Stimulated activated CD8-positive, alpha-beta memory T cell treated with anti-CD3 and anti-CD28 coated beads, Interleukin-7, amount 100 ng/mL, for 48 hours (primary cell): ENCODE measurements around the gene SBF2.

Source experiments
- DNase-seq, 2 donors: peaks; one replicate each; pipeline ENCODE4 v3.0.0-alpha.2; 2020; ENCODE audit warnings: low read depth in 1 of 2; ENCODE audit errors: extremely low read depth in 1 of 2

SBF2 gene

DNA sequence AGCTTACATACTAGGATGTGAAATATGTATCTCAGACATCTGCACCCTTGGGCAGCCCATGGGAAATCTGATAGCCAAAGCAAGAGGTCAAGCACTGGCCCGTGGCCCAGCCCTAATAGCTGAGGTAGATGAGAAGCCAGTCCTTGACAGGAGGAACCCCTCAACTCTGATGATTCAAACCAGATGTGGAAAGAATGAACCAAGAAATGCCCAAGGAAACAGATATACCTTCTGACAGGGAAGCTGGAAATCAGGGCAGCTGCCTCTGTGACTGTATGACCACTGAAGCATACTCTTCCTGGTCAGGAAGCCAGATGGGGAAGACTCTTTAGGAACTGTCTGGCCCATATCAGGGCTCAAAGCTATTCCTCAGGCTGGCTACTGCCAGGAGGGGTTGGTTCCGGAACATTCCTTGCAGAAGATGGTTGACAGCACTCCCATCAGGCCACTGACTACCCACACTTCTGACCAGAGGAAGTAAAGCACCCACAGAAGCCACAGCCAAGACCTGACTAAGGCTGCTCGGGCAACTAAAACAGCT is 506.0 kb downstream of the SBF2 start:
- no peak for DNase-seq

DNA sequence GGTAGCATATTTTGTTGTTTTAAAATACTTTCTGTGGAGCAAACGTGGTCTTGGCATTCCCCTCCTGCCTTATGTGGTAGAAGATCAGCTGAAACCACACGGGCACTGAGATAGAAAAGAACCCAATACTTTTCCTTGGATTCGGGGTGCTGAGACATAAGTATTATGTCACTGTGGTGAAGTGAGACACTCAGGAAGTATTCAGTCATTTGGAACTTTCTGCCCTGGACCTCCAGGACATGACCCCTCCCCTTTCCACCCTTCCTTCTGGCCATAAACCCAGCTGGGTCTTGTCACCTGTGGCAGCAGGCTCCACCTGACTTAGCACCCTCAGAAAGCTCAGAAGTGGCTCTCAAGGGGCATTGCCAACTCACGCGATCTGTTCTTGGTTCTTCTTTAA is 506.8 kb downstream of the SBF2 start:
- no peak for DNase-seq

DNA sequence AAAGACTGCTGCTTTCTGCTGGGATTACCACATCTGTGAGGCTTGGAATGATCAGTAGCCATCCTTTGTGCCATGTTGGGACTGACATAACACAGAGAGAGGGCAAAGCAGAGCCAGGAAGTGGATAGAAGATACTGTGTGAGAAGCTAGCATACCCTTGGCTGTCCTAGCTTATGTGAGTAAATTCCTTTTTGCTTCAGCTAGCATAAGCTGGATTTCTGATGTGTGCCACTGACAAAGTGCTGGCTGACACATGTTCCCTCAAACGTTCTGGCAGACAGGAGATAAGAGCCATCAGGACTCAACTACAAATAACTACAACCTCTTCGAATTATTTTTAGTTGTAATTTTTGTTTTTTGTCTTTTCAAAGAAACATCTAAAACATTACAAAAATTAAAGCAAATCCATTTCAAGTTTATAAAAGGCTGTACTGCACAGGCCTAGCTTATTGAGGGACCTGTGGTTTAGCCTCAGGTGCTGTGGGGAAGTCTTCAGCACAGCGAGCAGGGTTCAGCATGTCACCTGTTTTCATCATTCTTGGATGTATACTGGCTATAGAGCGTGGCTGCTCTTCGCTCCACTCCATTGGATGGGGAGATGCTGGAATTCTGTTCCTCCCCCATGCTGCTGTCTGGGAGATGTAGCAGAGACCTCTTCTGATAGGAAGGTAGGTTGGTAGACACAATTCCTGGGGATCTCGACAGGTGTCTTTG is 509.3 kb downstream of the SBF2 start:
- DNase-seq, result no peak

DNA sequence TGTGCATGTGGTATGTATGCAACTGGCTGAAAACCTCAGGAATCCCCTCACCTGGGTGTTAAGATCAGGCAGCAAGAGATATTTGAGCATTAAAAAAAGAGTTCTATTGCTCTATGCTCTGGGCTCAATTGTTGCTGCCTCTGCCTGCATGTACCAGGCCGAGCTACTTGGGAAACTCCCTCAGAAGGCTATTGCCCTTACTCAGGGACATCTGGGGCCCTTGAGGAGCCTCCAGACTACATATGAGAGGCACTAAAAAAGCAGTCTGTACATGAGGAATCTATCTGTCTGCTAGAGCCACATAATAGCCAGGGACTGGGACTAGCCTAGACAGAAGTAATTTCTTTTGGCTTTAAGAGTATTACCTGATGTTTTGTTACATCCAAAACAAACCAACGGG is 510.0 kb downstream of the SBF2 start:
- DNase-seq, result no peak

DNA sequence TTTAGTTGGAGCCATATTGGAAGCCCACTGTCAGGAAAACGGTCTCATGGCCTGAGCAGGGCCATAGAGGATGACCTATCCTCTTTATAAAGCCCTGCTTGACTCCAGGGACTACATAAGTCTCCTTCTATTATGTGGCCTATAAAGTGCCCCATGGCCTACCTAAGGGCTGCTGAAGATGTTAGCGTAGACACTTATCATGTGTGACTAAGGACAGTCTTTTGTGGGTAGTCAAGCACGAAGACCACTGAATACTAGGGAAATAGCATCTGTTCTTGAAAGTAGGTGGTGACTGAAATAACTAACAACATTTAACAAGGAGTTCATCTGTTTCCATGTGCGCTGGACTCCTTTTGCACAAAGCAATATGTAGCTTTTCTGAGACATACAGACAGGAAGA is 513.1 kb downstream of the SBF2 start:
- DNase-seq, result no peak

DNA sequence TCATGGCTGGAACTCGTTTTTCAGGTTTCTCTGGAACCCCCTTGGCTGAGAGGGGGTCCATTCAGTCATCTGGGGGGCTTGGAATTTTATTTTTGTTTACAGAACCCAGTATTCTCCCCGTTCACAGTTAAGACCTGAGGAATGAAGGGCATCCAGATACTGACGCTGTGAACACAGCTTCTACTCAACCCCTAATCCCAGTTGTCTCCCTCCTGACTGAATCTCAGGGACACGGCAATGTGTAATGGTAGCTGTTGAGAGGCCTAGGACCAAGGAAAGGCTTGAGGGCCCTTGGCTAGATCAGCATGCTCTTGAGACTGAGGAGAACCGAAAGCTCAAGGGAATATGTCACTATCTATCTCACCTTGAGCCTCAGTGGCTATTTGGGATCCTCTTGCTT is 516.5 kb downstream of the SBF2 start:
- DNase-seq, result no peak

DNA sequence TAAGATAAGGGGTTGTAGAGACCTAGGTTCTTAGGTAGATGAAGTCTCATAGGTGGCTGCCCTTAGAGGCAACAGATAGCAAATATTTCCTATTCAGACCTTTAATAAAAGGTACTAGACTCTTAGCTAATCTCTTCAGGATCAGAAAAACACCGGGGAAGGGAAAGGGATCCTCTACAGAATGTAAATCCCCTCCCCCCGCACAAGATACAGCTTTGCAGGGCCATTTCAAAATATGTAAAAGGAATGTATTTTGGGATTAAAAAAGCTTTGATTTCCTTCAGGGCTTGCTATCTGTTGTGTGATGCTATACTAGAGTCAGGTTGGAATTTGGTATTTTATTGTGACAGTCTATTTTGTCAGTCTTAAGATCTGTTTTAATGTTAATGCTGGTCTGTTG is 517.0 kb downstream of the SBF2 start:
- no peak for DNase-seq

DNA sequence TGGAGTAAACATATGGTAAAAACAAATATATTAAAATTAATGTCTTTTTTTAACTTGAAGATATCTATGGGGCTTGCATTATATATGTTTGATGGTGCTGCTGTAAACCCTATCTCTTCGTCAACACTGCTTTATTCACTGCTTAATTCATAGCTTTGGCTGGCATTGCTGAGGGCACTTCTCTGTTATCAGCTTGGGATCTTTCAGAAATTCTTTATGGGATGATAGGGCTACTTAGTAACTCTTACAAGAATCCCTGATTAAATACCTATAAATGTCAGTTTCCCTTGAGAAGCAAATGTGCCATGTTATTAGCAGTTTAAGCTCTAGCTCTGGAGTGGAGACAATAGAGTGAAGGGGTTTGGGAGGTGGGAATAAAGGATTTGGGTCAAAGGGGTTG is 517.8 kb downstream of the SBF2 start:
- no peak for DNase-seq

DNA sequence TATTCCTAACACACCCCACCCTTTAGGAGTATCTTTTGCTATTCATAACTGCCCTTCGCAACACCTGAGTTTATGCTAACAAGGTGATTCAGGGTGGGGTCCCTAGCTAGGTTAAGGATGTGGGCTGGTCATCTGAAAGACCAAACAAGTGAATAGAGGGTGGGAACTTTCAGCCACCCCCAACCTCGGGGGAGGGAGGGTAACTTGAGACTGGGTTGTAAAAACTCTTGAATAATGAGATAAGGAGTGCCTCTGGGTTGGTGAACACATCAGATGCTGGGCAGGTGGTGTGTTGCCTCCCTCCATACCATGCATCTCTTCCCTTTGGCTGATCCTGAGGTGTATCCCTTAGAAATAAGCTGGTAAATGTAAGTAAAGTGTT is 518.6 kb downstream of the SBF2 start:
- no peak for DNase-seq

DNA sequence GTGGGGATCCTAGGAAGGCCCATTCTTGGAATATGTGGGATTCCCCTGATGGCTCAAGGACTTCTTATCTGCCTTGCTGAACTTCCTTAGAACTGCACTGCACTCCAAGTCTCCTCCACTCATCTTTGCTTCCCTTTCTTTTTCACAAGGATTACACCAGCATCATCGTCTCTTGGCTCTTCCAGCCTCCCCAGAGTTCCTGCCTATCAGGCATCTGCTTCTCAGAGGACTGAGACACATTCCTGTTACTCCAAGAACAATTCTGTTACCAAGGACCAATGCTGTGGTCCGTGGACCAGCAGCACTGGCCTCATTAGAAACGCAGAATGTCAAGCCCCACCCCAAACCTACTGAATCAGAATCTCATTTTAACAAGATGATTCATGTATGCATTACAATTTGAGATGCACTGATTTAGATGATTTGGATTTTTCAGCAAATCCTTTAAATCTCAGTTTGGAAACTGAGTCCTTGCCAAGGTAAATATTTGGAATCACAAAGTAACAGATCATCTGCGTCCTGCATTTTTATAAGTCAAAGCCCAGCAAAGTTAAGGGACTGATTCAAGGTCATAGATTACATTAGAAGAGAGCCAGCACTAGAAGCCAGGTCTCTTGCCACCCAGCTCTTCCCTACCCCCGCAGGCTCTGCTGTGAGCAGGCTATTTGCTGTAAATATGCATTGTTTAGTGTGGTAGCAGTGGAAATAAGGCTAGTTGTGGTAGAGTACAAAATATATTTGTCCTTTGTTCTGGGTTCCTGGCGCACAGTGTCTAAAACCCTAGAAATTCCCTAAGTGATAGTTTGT is 519.2 kb downstream of the SBF2 start:
- no peak for DNase-seq

DNA sequence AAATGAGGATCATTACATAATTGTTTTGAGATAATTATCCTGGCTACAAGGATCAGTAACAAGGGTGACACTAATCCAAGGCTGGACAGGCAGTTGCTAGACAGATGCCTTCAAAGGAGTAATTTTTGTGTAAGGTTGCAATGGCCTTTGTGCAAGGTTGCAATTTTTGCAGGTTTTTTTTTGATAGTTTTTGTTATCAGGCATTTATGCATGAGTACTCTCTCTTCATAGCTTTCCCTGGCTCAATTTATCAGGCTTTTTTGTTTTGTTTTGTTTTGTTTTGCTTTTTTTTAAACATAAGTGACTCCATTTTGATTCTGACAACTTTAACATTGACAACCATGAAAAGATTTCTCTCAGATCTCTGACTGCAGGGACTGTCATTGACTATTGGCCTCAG is 519.9 kb downstream of the SBF2 start:
- DNase-seq, result no peak

DNA sequence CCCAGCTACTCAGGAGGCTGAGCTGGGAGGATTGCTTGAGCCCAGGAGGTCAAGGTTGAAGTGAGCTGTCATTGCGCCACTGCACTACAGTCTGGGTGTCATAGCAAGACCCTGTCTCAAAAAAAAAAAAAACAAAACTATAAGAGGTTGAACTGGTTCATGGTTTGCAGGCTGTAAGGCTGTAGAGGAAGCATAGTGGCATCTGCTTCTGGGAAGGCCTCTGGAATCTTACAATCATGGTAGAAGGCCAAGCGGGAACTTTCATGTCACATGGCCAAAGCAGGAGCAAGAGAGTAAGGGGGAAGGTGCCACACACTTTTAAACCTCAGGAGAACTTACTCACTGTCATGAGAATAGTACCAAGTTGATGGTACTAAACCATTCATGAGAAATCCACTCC is 520.5 kb downstream of the SBF2 start:
- DNase-seq, result no peak

DNA sequence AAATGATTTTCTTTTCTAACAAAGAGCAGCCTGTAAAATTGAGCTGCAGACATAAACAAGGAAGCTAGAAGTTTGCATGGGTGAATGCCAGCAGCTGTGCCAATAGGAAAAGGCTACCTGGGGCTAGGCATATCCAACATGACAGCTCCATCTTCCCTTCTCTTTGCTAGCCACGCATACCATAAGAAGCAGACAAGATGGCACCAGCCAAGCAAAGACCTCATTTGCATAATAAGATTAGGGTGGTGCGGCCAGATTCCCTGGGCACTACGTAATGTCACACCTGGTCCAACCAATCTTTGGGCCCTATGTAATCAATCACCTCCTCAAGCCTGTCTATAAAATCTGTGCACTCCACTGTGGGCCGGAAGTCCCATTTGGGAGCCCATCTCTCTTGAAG is 521.8 kb downstream of the SBF2 start:
- DNase-seq, result no peak

DNA sequence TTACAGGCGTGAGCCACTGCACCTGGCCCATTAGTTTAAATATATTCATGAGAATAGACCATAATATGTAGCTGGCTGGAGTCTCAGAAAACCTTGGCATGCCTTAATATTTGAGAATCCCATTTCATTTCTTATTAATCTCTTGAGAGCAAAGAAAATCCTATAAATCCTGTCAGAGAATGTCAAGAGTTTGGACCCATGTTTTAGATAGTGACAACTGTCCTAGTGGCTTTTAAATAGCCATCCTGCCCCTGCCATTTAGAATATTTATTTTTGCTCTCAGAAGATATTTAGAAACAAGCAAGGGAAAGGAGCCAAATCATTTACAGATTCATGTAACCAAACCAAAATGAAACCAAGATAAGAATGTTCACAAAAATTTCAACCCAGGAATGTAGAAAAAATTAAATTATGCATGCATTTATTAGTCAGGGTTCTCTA is 522.9 kb downstream of the SBF2 start:
- DNase-seq, result no peak

DNA sequence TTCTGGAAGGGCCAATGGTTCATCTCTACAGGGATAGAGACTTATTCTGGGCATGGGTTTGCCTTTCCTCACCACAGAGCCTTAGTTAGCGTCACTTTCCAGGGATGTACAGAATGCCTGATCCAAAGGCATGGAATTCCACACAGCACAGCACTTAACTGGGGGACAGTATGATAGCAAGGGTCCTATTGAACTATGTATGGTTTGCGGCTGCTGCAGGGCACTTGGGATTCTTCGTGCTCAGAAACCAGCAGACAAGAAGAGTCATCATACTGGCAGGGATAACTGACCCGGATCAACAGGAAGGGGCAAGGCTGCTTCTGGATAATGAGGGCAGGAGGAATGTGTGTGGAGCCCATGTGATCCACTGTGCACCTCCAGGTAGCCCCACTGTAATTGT is 524.4 kb downstream of the SBF2 start:
- DNase-seq, result no peak

DNA sequence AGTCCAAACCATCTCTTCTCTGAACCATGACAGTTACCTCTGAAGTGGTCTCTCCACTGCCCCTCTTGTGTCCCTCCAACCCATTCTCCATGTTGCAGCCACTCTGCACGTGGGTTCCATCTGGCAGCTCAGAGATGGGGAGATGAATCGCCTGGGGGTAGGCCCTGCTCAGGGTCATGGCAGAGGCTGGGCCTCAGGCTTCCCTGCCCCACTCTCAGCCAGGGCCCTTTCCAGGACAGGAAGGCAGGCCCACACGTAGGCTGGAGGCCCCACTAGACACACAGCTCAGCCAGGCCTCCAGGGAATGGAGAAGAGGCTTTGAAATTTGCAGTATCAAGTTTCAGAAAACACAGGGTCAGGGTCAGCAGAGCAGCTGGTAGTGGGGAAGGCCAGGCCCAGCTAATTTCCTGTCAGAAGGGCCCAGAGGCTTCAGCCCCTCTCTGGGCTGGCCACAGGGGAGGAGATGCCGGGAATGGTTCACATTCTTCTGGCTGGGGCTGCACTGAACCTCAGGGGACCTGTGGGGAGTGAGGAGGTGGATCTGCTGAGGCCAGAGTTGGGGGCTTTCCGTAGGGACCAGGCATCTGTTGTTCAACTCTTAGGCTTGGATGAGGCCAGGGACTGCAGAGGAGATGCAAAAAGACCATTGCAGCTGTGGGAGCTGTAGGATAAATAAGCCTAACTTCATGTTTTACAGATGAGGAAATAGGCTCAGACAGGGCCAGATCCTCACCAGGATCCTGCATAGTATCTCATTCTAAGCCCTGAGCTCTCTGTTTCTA is 528.5 kb downstream of the SBF2 start:
- no peak for DNase-seq

DNA sequence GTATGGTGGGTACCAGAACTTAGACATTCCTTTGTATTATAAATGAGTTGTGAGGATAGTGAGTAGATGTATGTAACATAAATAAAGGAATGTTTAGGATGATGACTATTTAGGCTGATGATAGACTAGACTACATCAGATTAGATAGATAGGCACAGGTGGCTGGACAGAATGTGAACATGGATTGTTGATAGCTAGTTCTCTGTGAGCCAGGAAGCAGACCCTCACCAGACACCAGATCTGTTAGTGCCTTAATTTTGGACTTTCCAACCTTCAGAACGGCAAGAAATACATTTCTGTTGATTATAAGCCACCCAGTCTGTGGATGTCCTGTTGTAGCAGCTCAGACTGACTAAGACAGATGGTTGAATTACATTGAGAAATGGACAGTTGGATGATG is 530.7 kb downstream of the SBF2 start:
- no peak for DNase-seq

DNA sequence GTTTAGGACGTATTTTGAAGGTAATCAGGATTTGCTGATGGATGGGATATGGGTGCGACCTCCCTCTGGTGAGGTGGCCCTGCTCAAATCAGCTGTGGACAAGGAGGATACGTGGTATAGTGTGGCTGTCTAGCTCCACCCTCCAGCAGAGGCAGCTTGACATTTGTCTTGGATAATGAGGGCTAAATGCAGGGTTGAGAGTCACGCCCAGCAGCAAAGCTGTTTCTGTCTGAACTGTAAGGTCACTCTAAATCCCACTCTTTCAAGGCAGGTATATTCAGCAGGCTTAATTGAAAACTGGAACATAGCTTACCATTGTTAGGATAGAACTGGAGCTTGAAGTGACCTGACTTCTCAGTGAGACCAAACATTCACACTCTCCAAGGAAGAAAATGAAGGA is 531.5 kb downstream of the SBF2 start:
- DNase-seq, result no peak

DNA sequence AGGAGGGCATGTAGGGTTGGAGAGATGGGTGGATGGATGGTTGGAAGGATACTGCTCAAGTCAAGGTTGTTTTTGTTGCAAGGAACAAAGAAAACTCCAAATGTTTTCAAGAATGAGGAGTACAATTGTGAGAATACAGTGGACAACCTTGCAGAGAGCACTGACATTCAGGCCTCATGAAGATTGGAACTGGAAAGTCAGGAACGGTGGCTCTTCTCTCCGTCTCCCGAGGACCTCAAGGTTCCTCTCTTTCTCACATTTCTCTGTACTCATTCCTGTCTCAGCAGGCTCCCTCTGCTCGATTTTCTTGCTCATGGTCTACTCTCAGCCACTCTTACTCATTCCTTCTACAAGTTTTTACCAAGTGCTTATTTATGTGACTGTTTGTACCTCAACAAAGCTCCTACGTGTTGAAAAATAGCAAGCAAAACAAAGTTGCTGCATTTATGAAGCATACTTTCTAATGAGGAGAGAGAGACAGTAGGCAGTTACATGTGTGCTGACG is 532.5 kb downstream of the SBF2 start:
- no peak for DNase-seq

DNA sequence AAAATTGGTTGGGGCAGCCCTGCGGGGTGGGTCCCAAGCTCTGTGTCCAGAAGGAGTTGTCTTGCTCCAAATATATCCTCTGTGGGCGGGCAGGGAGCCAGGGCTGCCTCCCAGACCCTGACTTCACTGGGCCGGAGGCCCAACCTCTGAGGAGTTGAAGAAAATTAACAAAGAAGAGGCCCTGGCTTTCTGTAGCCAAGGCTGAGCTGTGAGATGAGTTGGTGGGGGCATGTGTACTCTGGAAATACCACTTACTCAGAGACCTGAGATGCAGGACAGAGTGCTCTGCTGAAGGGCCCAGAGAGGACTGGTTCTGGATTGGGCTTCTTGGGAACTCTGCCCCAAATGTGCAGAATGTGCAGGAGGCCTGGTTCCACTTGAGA is 533.8 kb downstream of the SBF2 start:
- no peak for DNase-seq

DNA sequence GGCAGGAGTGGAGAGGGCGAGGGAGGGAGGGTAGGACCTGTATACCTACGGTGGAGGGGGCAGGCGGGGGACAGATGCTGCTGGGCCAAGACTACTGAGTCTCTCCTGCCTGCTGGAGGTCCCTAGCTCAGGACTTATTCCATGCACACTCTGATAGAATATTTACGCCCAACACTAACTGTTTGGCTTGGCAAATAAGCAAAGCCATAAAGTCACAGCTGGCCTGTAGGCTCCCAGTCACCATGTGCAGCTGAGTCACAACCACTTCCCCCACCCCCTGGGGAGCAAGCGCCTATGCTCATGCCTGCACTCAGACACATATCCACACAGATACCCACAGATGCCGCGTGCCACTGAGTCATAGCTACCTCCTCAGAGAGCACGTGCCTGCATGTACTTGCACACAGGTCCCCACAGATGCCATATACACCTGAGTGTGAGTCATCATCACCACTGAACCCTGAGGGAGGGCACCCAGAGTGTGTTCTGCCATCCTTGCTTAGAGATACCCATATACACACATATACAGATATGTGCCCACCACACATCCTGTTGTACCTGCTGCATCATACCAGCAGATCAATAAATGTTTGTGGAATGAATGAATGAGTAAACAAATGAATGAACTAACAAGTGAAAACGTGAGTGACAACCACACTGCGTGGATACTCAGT is 534.4 kb downstream of the SBF2 start:
- DNase-seq, result peak; percentile 81 to 98
